Skin of body (tissue), 2 donors: ENCODE data around the gene PCNX1. TPM values are rescaled to one million over a fixed set of nuclear protein-coding genes. Genes with fewer than 3 reads are reported as not detected.

ENCODE experiments used
- DNase-seq: peaks from one replicate; lab custom pipeline; 2025; lab: John Stamatoyannopoulos, UW
- total RNA-seq: library from RNA; depleted of rRNA; stranded (reverse); fragments of >200 nt; gene quantifications from one replicate; pipeline ENCODE4 v1.2.3, GENCODE V29; 2014

Gene PCNX1
- total RNA-seq, 1 donor from 2014 or later: 79.1 TPM

- no peak for DNase-seq
Observed at GRCh38 chr14:71071042-71071441, 163.8 kb downstream of the PCNX1 start.

- DNase-seq: no peak
Observed at GRCh38 chr14:71076462-71077092, 169.3 kb downstream of the PCNX1 start.

- no peak for DNase-seq
Observed at GRCh38 chr14:71078500-71078899, 171.2 kb downstream of the PCNX1 start.

GRCh38 chr14:71086567-71086966 is 179.3 kb downstream of the PCNX1 start:
- no peak for DNase-seq

GRCh38 chr14:71089971-71090370 is 182.7 kb downstream of the PCNX1 start:
- no peak for DNase-seq

GRCh38 chr14:71094722-71095121 is 187.5 kb downstream of the PCNX1 start:
- DNase-seq: no peak

GRCh38 chr14:71096947-71097346 is 189.7 kb downstream of the PCNX1 start:
- DNase-seq: no peak

GRCh38 chr14:71103662-71104484 is 196.6 kb downstream of the PCNX1 start:
- DNase-seq: peak; percentile 24

- no peak for DNase-seq
Observed at GRCh38 chr14:71105177-71105576, 197.9 kb downstream of the PCNX1 start.

GRCh38 chr14:71107921-71108320 is 200.7 kb downstream of the PCNX1 start:
- DNase-seq: no peak

- no peak for DNase-seq
Observed at GRCh38 chr14:71108398-71109119, 201.3 kb downstream of the PCNX1 start.

GRCh38 chr14:71113376-71113775 is 206.1 kb downstream of the PCNX1 start:
- no peak for DNase-seq

- no peak for DNase-seq
Observed at GRCh38 chr14:71114565-71114964, 207.3 kb downstream of the PCNX1 start.

GRCh38 chr14:71115306-71115705 is 208.0 kb downstream of the PCNX1 start:
- no peak for DNase-seq

GRCh38 chr14:71115821-71116567 is 208.7 kb downstream of the PCNX1 start:
- no peak for DNase-seq

- DNase-seq: no peak
Observed at GRCh38 chr14:71116568-71117122, 209.4 kb downstream of the PCNX1 start.

- DNase-seq: no peak
Observed at GRCh38 chr14:71117839-71118743, 210.8 kb downstream of the PCNX1 start.

GRCh38 chr14:71119075-71119474 is 211.8 kb downstream of the PCNX1 start:
- no peak for DNase-seq

GRCh38 chr14:71119832-71120231 is 212.6 kb downstream of the PCNX1 start:
- no peak for DNase-seq

GRCh38 chr14:71121001-71121400 is 213.7 kb downstream of the PCNX1 start:
- no peak for DNase-seq
